Body of pancreas (tissue), 4 donors: ENCODE measurements around the gene CDKN1C. TPM values are rescaled to one million over a fixed set of nuclear protein-coding genes. Genes with fewer than 3 reads are reported as not detected.

ENCODE experiments used
- ATAC-seq: fragments of 150-250 bp; one replicate; pipeline ENCODE4 v1.9.1; 2016
- DNase-seq, 4 donors: peaks; one replicate each; pipeline ENCODE4 v3.0.0-alpha.2; 2019
- H3K27ac ChIP-seq, 4 donors: fragments of 200-600 bp; sonication (generic); 1 replicate in 3 of 4; 2 replicates in 1 of 4; pipeline versions ENCODE4 v1.5.1 to v1.6.1; 2016 to 2019; ENCODE audit warnings: mild to moderate bottlenecking in 1 of 4, mixed read lengths in 1 of 4, moderate library complexity in 1 of 4
- H3K27me3 ChIP-seq, 2 donors: fragments of 200-600 bp; sonication (generic); one replicate each; pipeline ENCODE4 v1.6.0; 2016; ENCODE audit warnings: mild to moderate bottlenecking in 1 of 2
- H3K36me3 ChIP-seq, 2 donors: fragments of 200-600 bp; sonication (generic); replicated peaks in 1 of 2; 2 replicates each; pipeline ENCODE4 v1.5.1; 2016; ENCODE audit warnings: low read depth in 2 of 2; ENCODE audit not compliant: insufficient read depth in 1 of 2
- H3K4me1 ChIP-seq: fragments of 200-600 bp; sonication (generic); one replicate; pipeline ENCODE4 v1.6.0; 2016
- H3K4me3 ChIP-seq, 2 donors: fragments of 200-600 bp; sonication (generic); 1 replicate in 1 of 2; 2 replicates in 1 of 2; pipeline ENCODE4 v1.5.1; 2016 to 2019
- H3K9me3 ChIP-seq, 3 donors: fragments of 200-600 bp; sonication (generic); 1 replicate in 2 of 3; 2 replicates in 1 of 3; pipeline ENCODE4 v1.5.1; 2016
- CTCF ChIP-seq, 7 experiments: fragments of 450-650 bp in 4 of 7; fragments of 200-600 bp in 3 of 7; sonication (generic) in 3 of 7; IDR thresholded peaks; one replicate each; pipeline ENCODE4 v1.5.1; 2016 to 2019; ENCODE audit warnings: antibody characterized with exemption in 7 of 7
- POLR2A ChIP-seq, 3 donors: fragments of 450-650 bp; IDR thresholded peaks; one replicate each; pipeline ENCODE4 v1.6.1; 2016; ENCODE audit warnings: antibody characterized with exemption in 3 of 3, mild to moderate bottlenecking in 2 of 3
- WGBS, 2 donors: methylation state at CpG; one replicate each; pipeline ENCODE4 v1.1.5; 2017; 5-methylcytosine and 5-hydroxymethylcytosine counted together
- intact Hi-C: fragments of 100-400 bp; cut with DNase I; formaldehyde crosslinking; loops from one replicate; pipeline ENCODE4 v1.15.1; 2023
- total RNA-seq, 2 donors: library from RNA; depleted of rRNA; stranded (reverse); fragments of >200 nt; gene quantifications; one replicate each; pipeline ENCODE4 v1.1.0, GENCODE V29; 2016

CDKN1C gene
- total RNA-seq, 2 donors from 2014 or later: 35.3 to 231 TPM

- ATAC-seq (peak; percentile 37), DNase-seq (peak; percentile 70 to 89 (median 78))
- H3K4me3 ChIP-seq: no peak overlapping the region
- WGBS, 2 donors: 24 to 37% methylated on average over 11 to 16 of the region's 17 CpGs
- H3K27ac ChIP-seq: peak overlapping the region in 3 of 4 donors; percentile 57 to 69 (median 60)
- H3K4me1 ChIP-seq: peaks cover 29% of the 10 kb centered on the region
- H3K27me3 ChIP-seq: no peaks in the 10 kb centered on the region
- intact Hi-C loops: loop anchor here (5.0 kb wide), 2 partner anchors 359 to 464 kb away; no protein-coding TSS in a partner anchor
- H3K36me3 ChIP-seq: no peaks in the 10 kb centered on the region
- TF ChIP-seq POLR2A (IDR thresholded peaks at IDR 0.05): no peak
- TF ChIP-seq CTCF (IDR thresholded peaks at IDR 0.05): no peak
- no peaks in the 10 kb centered on the region for H3K9me3 ChIP-seq
Measured at GRCh38 chr11:2891326-2892214, 6.0 kb upstream of the CDKN1C start.

- Histone ChIP-seq H3K4me3 (no peak overlapping the region), H3K9me3 (no peaks in the 10 kb centered on the region), H3K27me3 (no peaks in the 10 kb centered on the region), H3K4me1 (peaks cover 34% of the 10 kb centered on the region), H3K27ac (peak overlapping the region; percentile 29 to 69 (median 58)), H3K36me3 (no peaks in the 10 kb centered on the region)
- ATAC-seq: peak; percentile 47
- peak; percentile 79 to 94 (median 91) for DNase-seq
- TF ChIP-seq POLR2A (IDR thresholded peaks at IDR 0.05) (peak in 2 of 3 donors; percentile 29 to 36), CTCF (IDR thresholded peaks at IDR 0.05) (no peak)
- WGBS, 2 donors: 29 to 58% methylated on average over 13 to 28 of the region's 28 CpGs
- intact Hi-C loops: loop anchor here (5.0 kb wide), 2 partner anchors 358 to 463 kb away; no protein-coding TSS in a partner anchor
Measured at GRCh38 chr11:2890466-2891294, 5.1 kb upstream of the CDKN1C start.

- no peak for TF ChIP-seq POLR2A (IDR thresholded peaks at IDR 0.05)
- no peak for TF ChIP-seq CTCF (IDR thresholded peaks at IDR 0.05)
Measured at GRCh38 chr11:2889362-2890273, 4.0 kb upstream of the CDKN1C start.

GRCh38 chr11:2888266-2888968, 2.8 kb upstream of the CDKN1C start:
- Histone ChIP-seq H3K4me3 (no peak overlapping the region), H3K4me1 (peaks cover 45% of the 10 kb centered on the region), H3K27ac (no peak overlapping the region), H3K9me3 (no peaks in the 10 kb centered on the region), H3K36me3 (no peaks in the 10 kb centered on the region), H3K27me3 (no peaks in the 10 kb centered on the region)
- peak; percentile 94 to 96 (median 94) for DNase-seq
- TF ChIP-seq CTCF (IDR thresholded peaks at IDR 0.05): peak; percentile 93 to 98 (median 95)
- TF ChIP-seq POLR2A (IDR thresholded peaks at IDR 0.05): no peak
- intact Hi-C loops: no loop called here
- ATAC-seq: peak; percentile 46
- WGBS, 2 donors: 27 to 31% methylated on average over 17 to 25 of the region's 25 CpGs

More at GRCh38 chr11:2889362-2890273, 4.0 kb upstream of the CDKN1C start:
- Histone ChIP-seq H3K4me1 (peaks cover 41% of the 10 kb centered on the region), H3K4me3 (no peak overlapping the region), H3K27me3 (no peaks in the 10 kb centered on the region), H3K9me3 (no peaks in the 10 kb centered on the region), H3K36me3 (no peaks in the 10 kb centered on the region), H3K27ac (peak overlapping the region; percentile 29 to 69 (median 58))
- no peak for ATAC-seq
- 72 to 79% methylated on average over 6 to 15 of the region's 16 CpGs for WGBS, 2 donors
- peak in 1 of 4 donors; percentile 13 for DNase-seq
- intact Hi-C loops: loop anchor here (5.0 kb wide), 2 partner anchors 357 to 462 kb away; no protein-coding TSS in a partner anchor
